ENCODE results near the gene NFIX. TPM values are rescaled to one million over a fixed set of nuclear protein-coding genes. Genes with fewer than 3 reads are reported as not detected.

The NFIX gene
- polyA plus RNA-seq, 1 donor (not counting 4 experiments of a cell fraction or from before 2014, with no cell fraction given) = 5.2 TPM

- H4K20me1 ChIP-seq (ENCODE audit: control insufficient read depth, extremely low read depth, insufficient read depth, low read length) = no peaks in the 10 kb centered on the region
- H3K9ac ChIP-seq (ENCODE audit: control insufficient read depth, extremely low read depth, insufficient read depth, low read length) = no peak overlapping the region
- DNase-seq (ENCODE audit: low read depth, low spot score) (no peak), FAIRE-seq (no peak)
- no peaks in the 10 kb centered on the region for H3K27me3 ChIP-seq (ENCODE audit: control insufficient read depth, extremely low read depth, insufficient read depth, low read length)
- H3K4me1 ChIP-seq (ENCODE audit: control insufficient read depth, extremely low read depth, insufficient read depth, low read length) = peaks cover 10% of the 10 kb centered on the region
- no peak overlapping the region for H3K27ac ChIP-seq (ENCODE audit: control insufficient read depth, insufficient read depth, low read length)
- no peaks in the 10 kb centered on the region for H3K79me2 ChIP-seq (ENCODE audit: control insufficient read depth, insufficient read depth, low read length)
- H3K9me3 ChIP-seq (ENCODE audit: control insufficient read depth, low read depth, low read length) = no peaks in the 10 kb centered on the region
- no peak overlapping the region for H2AFZ ChIP-seq (ENCODE audit: control insufficient read depth, low read length)
- peaks cover 0 to 2% of the 10 kb centered on the region in 2 experiments for H3K36me3 ChIP-seq (ENCODE audit: control insufficient read depth in 2 of 2, extremely low read depth in 1 of 2, insufficient read depth in 2 of 2, low read length in 2 of 2)
- dilution Hi-C loops (cut with MboI; ENCODE audit: extremely low pct_ligation_motif_present, low sequenced_read_pairs) = no loop called here
- H3K9me1 ChIP-seq (ENCODE audit: control insufficient read depth, extremely low read depth, insufficient read depth, low read length) = no peaks in the 10 kb centered on the region
- H3K4me2 ChIP-seq (ENCODE audit: control insufficient read depth, extremely low read depth, insufficient read depth, low read depth, low read length) = peak overlapping the region; percentile 69
- peak overlapping the region in 1 of 3 experiments; percentile 46 for H3K4me3 ChIP-seq (ENCODE audit: control insufficient read depth in 2 of 3, extremely low read depth in 1 of 3, insufficient read depth in 2 of 3, low read depth in 1 of 3, low read length in 3 of 3)
- TF ChIP-seq EZH2 (IDR thresholded peaks at IDR 0.05; ENCODE audit: low read length) (no peak), CTCF (optimal IDR thresholded peaks at IDR 0.05 in 1 of 3, IDR thresholded peaks at IDR 0.05 in 1 of 3, conservative IDR thresholded peaks at IDR 0.05 in 1 of 3; ENCODE audit: extremely low read depth in 1 of 3, insufficient read depth in 2 of 3, low read length in 3 of 3) (no peak)
Observed at GRCh38 chr19:13098277-13099072, 103.2 kb downstream of the NFIX start.

GRCh38 chr19:13099073-13099999 lies 104.1 kb downstream of the NFIX start:
- FAIRE-seq = no peak
- Histone ChIP-seq H4K20me1 (ENCODE audit: control insufficient read depth, extremely low read depth, insufficient read depth, low read length) (no peaks in the 10 kb centered on the region), H2AFZ (ENCODE audit: control insufficient read depth, low read length) (peak overlapping the region; percentile 69), H3K27ac (ENCODE audit: control insufficient read depth, insufficient read depth, low read length) (no peak overlapping the region), H3K4me2 (ENCODE audit: control insufficient read depth, extremely low read depth, insufficient read depth, low read depth, low read length) (peak overlapping the region; percentile 69), H3K9me1 (ENCODE audit: control insufficient read depth, extremely low read depth, insufficient read depth, low read length) (no peaks in the 10 kb centered on the region), H3K4me1 (ENCODE audit: control insufficient read depth, extremely low read depth, insufficient read depth, low read length) (peaks cover 10% of the 10 kb centered on the region), H3K27me3 (ENCODE audit: control insufficient read depth, extremely low read depth, insufficient read depth, low read length) (no peaks in the 10 kb centered on the region), H3K9ac (ENCODE audit: control insufficient read depth, extremely low read depth, insufficient read depth, low read length) (peak overlapping the region; percentile 52), H3K79me2 (ENCODE audit: control insufficient read depth, insufficient read depth, low read length) (no peaks in the 10 kb centered on the region), H3K9me3 (ENCODE audit: control insufficient read depth, low read depth, low read length) (no peaks in the 10 kb centered on the region), H3K4me3 (ENCODE audit: control insufficient read depth in 2 of 3, extremely low read depth in 1 of 3, insufficient read depth in 2 of 3, low read depth in 1 of 3, low read length in 3 of 3) (peak overlapping the region in 2 of 3 experiments; percentile 7 to 46), H3K36me3 (ENCODE audit: control insufficient read depth in 2 of 2, extremely low read depth in 1 of 2, insufficient read depth in 2 of 2, low read length in 2 of 2) (peaks cover 0 to 2% of the 10 kb centered on the region in 2 experiments)
- TF ChIP-seq CTCF (optimal IDR thresholded peaks at IDR 0.05 in 1 of 3, IDR thresholded peaks at IDR 0.05 in 1 of 3, conservative IDR thresholded peaks at IDR 0.05 in 1 of 3; ENCODE audit: extremely low read depth in 1 of 3, insufficient read depth in 2 of 3, low read length in 3 of 3) (no peak), EZH2 (IDR thresholded peaks at IDR 0.05; ENCODE audit: low read length) (no peak)
- dilution Hi-C loops (cut with MboI; ENCODE audit: extremely low pct_ligation_motif_present, low sequenced_read_pairs) = no loop called here
- no peak for DNase-seq (ENCODE audit: low read depth, low spot score)
